Breast epithelium (tissue), 4 donors: ENCODE measurements around the gene FLVCR2. TPM values are rescaled to one million over a fixed set of nuclear protein-coding genes. Genes with fewer than 3 reads are reported as not detected.

Experiments
- DNase-seq, 2 donors: peaks; one replicate each; pipeline ENCODE4 v3.0.0-alpha.2; 2019; ENCODE audit warnings: low spot score in 2 of 2
- H3K27ac ChIP-seq, 2 donors: fragments of 200-600 bp; sonication (generic) in 1 of 2; one replicate each; pipeline ENCODE4 v1.5.1; 2016 to 2019; ENCODE audit warnings: mild to moderate bottlenecking in 1 of 2
- H3K27me3 ChIP-seq, 2 donors: fragments of 200-600 bp; sonication (generic) in 1 of 2; one replicate each; pipeline versions ENCODE4 v1.5.1 to v1.6.0; 2017 to 2019; ENCODE audit warnings: control low read depth in 1 of 2, mild to moderate bottlenecking in 1 of 2
- H3K36me3 ChIP-seq: fragments of 200-600 bp; one replicate; pipeline ENCODE4 v1.5.1; 2019
- H3K4me1 ChIP-seq, 2 donors: fragments of 200-600 bp; sonication (generic); one replicate each; pipeline ENCODE4 v1.5.1; 2016 to 2019; ENCODE audit warnings: control low read depth in 1 of 2
- H3K4me3 ChIP-seq, 3 donors: fragments of 200-600 bp; sonication (generic); 1 replicate in 2 of 3; 2 replicates in 1 of 3; pipeline ENCODE4 v1.5.1; 2016 to 2019; ENCODE audit warnings: mild to moderate bottlenecking in 3 of 3, moderate library complexity in 2 of 3
- H3K9me3 ChIP-seq, 2 donors: fragments of 200-600 bp; sonication (generic) in 1 of 2; one replicate each; pipeline ENCODE4 v1.5.1; 2016 to 2019; ENCODE audit warnings: control low read depth in 1 of 2
- CTCF ChIP-seq, 3 donors: fragments of 450-650 bp; IDR thresholded peaks; one replicate each; pipeline ENCODE4 v1.5.1; 2016 to 2017; ENCODE audit warnings: antibody characterized with exemption in 3 of 3, mild to moderate bottlenecking in 3 of 3, moderate library complexity in 3 of 3
- POLR2A ChIP-seq: fragments of 450-650 bp; IDR thresholded peaks from one replicate; pipeline ENCODE4 v1.6.1; 2016; ENCODE audit warnings: antibody characterized with exemption, mild to moderate bottlenecking, moderate library complexity
- POLR2AphosphoS5 ChIP-seq, 3 donors: sonication (generic); formaldehyde crosslinking; IDR thresholded peaks; one replicate each; pipeline ENCODE4 v1.6.1; 2017; ENCODE audit warnings: antibody characterized with exemption in 3 of 3
- intact Hi-C: fragments of 100-400 bp; cut with DNase I; formaldehyde crosslinking; loops from one replicate; pipeline ENCODE4 v1.15.1; 2023; ENCODE audit warnings: low total_unique reads
- total RNA-seq, 3 donors: library from RNA; depleted of rRNA; stranded (reverse); fragments of >200 nt; gene quantifications; one replicate each; pipeline ENCODE4 v1.1.0, GENCODE V29; 2016

FLVCR2 gene
- total RNA-seq, 3 donors from 2014 or later = 4.6 to 15.4 (median 9.1) TPM

- TF ChIP-seq POLR2A (no peak), CTCF (IDR thresholded peaks at IDR 0.05) (no peak), POLR2AphosphoS5 (IDR thresholded peaks at IDR 0.05) (no peak)
- Histone ChIP-seq H3K27ac (no peak overlapping the region), H3K27me3 (no peaks in the 10 kb centered on the region), H3K36me3 (no peaks in the 10 kb centered on the region), H3K9me3 (no peaks in the 10 kb centered on the region), H3K4me3 (no peak overlapping the region), H3K4me1 (no peaks in the 10 kb centered on the region)
- intact Hi-C loops = loop anchor here (5.0 kb wide), 1 partner anchor 1434 kb away; no protein-coding TSS in a partner anchor
- no peak for DNase-seq
Measured at GRCh38 chr14:75566752-75567151, 11.7 kb upstream of the FLVCR2 start.

- H3K27me3 ChIP-seq = no peaks in the 10 kb centered on the region
- intact Hi-C loops = loop anchor here (5.0 kb wide), 1 partner anchor 1436 kb away; no protein-coding TSS in a partner anchor
Measured at GRCh38 chr14:75568140-75568539, 10.3 kb upstream of the FLVCR2 start.

GRCh38 chr14:75568791-75569190 is 9.6 kb upstream of the FLVCR2 start:
- intact Hi-C loops = loop anchor here (5.0 kb wide), 1 partner anchor 1436 kb away; no protein-coding TSS in a partner anchor

More at GRCh38 chr14:75568140-75568539, 10.3 kb upstream of the FLVCR2 start:
- Histone ChIP-seq H3K4me3 (no peak overlapping the region), H3K36me3 (no peaks in the 10 kb centered on the region), H3K9me3 (no peaks in the 10 kb centered on the region), H3K4me1 (no peaks in the 10 kb centered on the region), H3K27ac (no peak overlapping the region)
- TF ChIP-seq POLR2AphosphoS5 (IDR thresholded peaks at IDR 0.05) (no peak), POLR2A (no peak), CTCF (IDR thresholded peaks at IDR 0.05) (no peak)
- DNase-seq = no peak

GRCh38 chr14:75570797-75571196 is 7.6 kb upstream of the FLVCR2 start:
- Histone ChIP-seq H3K27me3 (no peaks in the 10 kb centered on the region), H3K4me3 (no peak overlapping the region), H3K9me3 (no peaks in the 10 kb centered on the region), H3K27ac (no peak overlapping the region), H3K36me3 (no peaks in the 10 kb centered on the region), H3K4me1 (no peaks in the 10 kb centered on the region)
- intact Hi-C loops = no loop called here
- no peak for DNase-seq
- TF ChIP-seq POLR2AphosphoS5 (IDR thresholded peaks at IDR 0.05) (no peak), CTCF (IDR thresholded peaks at IDR 0.05) (no peak), POLR2A (no peak)

More at GRCh38 chr14:75568791-75569190, 9.6 kb upstream of the FLVCR2 start:
- Histone ChIP-seq H3K4me1 (no peaks in the 10 kb centered on the region), H3K27ac (no peak overlapping the region), H3K27me3 (no peaks in the 10 kb centered on the region), H3K36me3 (no peaks in the 10 kb centered on the region), H3K9me3 (no peaks in the 10 kb centered on the region), H3K4me3 (no peak overlapping the region)
- TF ChIP-seq CTCF (IDR thresholded peaks at IDR 0.05) = no peak
- no peak for TF ChIP-seq POLR2A
- TF ChIP-seq POLR2AphosphoS5 (IDR thresholded peaks at IDR 0.05) = no peak
- DNase-seq = no peak

DNA sequence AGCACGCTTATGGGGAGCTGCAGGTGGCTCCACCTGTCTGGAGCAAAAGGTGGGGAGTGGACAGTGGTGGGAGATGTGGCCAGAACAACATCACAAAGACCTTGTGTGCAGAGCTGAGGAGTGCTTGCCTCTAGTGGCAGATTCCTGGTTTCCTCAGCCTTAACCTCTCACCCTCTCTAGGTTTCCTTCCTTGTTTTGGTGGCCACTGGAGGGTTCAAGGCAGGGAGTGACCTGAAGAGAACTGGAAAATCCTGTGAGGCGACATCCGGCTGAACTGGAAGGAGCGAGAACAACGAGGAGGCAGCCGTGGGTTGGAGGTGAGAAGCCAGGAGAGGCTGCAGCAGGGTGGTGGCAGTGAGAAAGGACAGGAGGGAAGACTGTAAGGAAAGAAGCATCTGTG is 6.3 kb upstream of the FLVCR2 start:
- intact Hi-C loops = no loop called here
- Histone ChIP-seq H3K9me3 (no peaks in the 10 kb centered on the region), H3K4me1 (no peaks in the 10 kb centered on the region), H3K4me3 (no peak overlapping the region), H3K36me3 (no peaks in the 10 kb centered on the region), H3K27ac (no peak overlapping the region), H3K27me3 (no peaks in the 10 kb centered on the region)
- no peak for TF ChIP-seq CTCF (IDR thresholded peaks at IDR 0.05)
- TF ChIP-seq POLR2A = no peak
- no peak for TF ChIP-seq POLR2AphosphoS5 (IDR thresholded peaks at IDR 0.05)
- DNase-seq = no peak
